ENCODE data around the gene CD2.

The CD2 gene

GRCh38 chr1:116759636-116760035 lies 5.4 kb downstream of the CD2 start:
- TF ChIP-seq POLR2AphosphoS5 (IDR thresholded peaks at IDR 0.05; ENCODE audit: low read depth, low read length) (no peak), SIN3A (IDR thresholded peaks at IDR 0.05; ENCODE audit: borderline replicate concordance, insufficient read depth, low read length) (no peak), REST (IDR thresholded peaks at IDR 0.05; ENCODE audit: insufficient read depth in 1 of 2, low read depth in 2 of 2, low read length in 2 of 2) (no peak), FOXP2 (optimal IDR thresholded peaks at IDR 0.05; ENCODE audit: borderline replicate concordance, extremely low read depth, extremely low read length, insufficient read depth) (no peak), TAF1 (IDR thresholded peaks at IDR 0.05; ENCODE audit: borderline replicate concordance, insufficient read depth, low read length) (no peak)

- TF ChIP-seq POLR2AphosphoS5 (IDR thresholded peaks at IDR 0.05; ENCODE audit: low read depth, low read length): no peak
These were observed 6.3 kb downstream of the CD2 start for GRCh38 chr1:116760487-116760886.

- TF ChIP-seq POLR2AphosphoS5 (IDR thresholded peaks at IDR 0.05; ENCODE audit: low read depth, low read length) (no peak), FOXP2 (optimal IDR thresholded peaks at IDR 0.05; ENCODE audit: borderline replicate concordance, extremely low read depth, extremely low read length, insufficient read depth) (no peak), SIN3A (IDR thresholded peaks at IDR 0.05; ENCODE audit: borderline replicate concordance, insufficient read depth, low read length) (no peak), REST (IDR thresholded peaks at IDR 0.05; ENCODE audit: insufficient read depth in 1 of 2, low read depth in 2 of 2, low read length in 2 of 2) (no peak), TAF1 (IDR thresholded peaks at IDR 0.05; ENCODE audit: borderline replicate concordance, insufficient read depth, low read length) (no peak)
These were observed 6.9 kb downstream of the CD2 start for GRCh38 chr1:116760996-116761665.

GRCh38 chr1:116762281-116762680 lies 8.1 kb downstream of the CD2 start:
- no peak for TF ChIP-seq POLR2AphosphoS5 (IDR thresholded peaks at IDR 0.05; ENCODE audit: low read depth, low read length)
- TF ChIP-seq FOXP2 (optimal IDR thresholded peaks at IDR 0.05; ENCODE audit: borderline replicate concordance, extremely low read depth, extremely low read length, insufficient read depth): no peak
- TF ChIP-seq SIN3A (IDR thresholded peaks at IDR 0.05; ENCODE audit: borderline replicate concordance, insufficient read depth, low read length): no peak

GRCh38 chr1:116762781-116763115 lies 8.5 kb downstream of the CD2 start:
- TF ChIP-seq REST (IDR thresholded peaks at IDR 0.05; ENCODE audit: insufficient read depth in 1 of 2, low read depth in 2 of 2, low read length in 2 of 2) (no peak), TAF1 (IDR thresholded peaks at IDR 0.05; ENCODE audit: borderline replicate concordance, insufficient read depth, low read length) (no peak), FOXP2 (optimal IDR thresholded peaks at IDR 0.05; ENCODE audit: borderline replicate concordance, extremely low read depth, extremely low read length, insufficient read depth) (no peak), POLR2AphosphoS5 (IDR thresholded peaks at IDR 0.05; ENCODE audit: low read depth, low read length) (no peak), SIN3A (IDR thresholded peaks at IDR 0.05; ENCODE audit: borderline replicate concordance, insufficient read depth, low read length) (no peak)

GRCh38 chr1:116763116-116763786 lies 9.0 kb downstream of the CD2 start:
- no peak for TF ChIP-seq TAF1 (IDR thresholded peaks at IDR 0.05; ENCODE audit: borderline replicate concordance, insufficient read depth, low read length)
- no peak for TF ChIP-seq POLR2AphosphoS5 (IDR thresholded peaks at IDR 0.05; ENCODE audit: low read depth, low read length)
- TF ChIP-seq REST (IDR thresholded peaks at IDR 0.05; ENCODE audit: insufficient read depth in 1 of 2, low read depth in 2 of 2, low read length in 2 of 2): no peak
- no peak for TF ChIP-seq FOXP2 (optimal IDR thresholded peaks at IDR 0.05; ENCODE audit: borderline replicate concordance, extremely low read depth, extremely low read length, insufficient read depth)
- TF ChIP-seq SIN3A (IDR thresholded peaks at IDR 0.05; ENCODE audit: borderline replicate concordance, insufficient read depth, low read length): no peak
